Bronchial epithelial cell (primary cell): ENCODE results near the gene CFAP74. TPM values are rescaled to one million over a fixed set of nuclear protein-coding genes. Genes with fewer than 3 reads are reported as not detected.

Experiments
- DNase-seq: peaks from one replicate; pipeline ENCODE4 v3.0.0-alpha.2; 2010; ENCODE audit warnings: low read depth
- FAIRE-seq: peaks from 2 replicates; lab custom pipeline; 2011; peaks lifted over from hg19 to GRCh38; lab: Jason Lieb, UNC
- H3K27me3 ChIP-seq: 2 replicates; pipeline ENCODE4 v1.5.1; 2011; ENCODE audit warnings: low read length; ENCODE audit not compliant: control insufficient read depth, insufficient read depth
- H3K36me3 ChIP-seq: 2 replicates; pipeline ENCODE4 v1.5.1; 2011; ENCODE audit warnings: low read length; ENCODE audit not compliant: control insufficient read depth, insufficient read depth
- H3K4me3 ChIP-seq: 2 replicates; pipeline ENCODE4 v1.5.1; 2011; ENCODE audit warnings: mild to moderate bottlenecking, low read depth, low read length, control low read depth
- CTCF ChIP-seq: IDR thresholded peaks from 2 replicates; pipeline ENCODE4 v1.5.1; 2011; ENCODE audit warnings: mild to moderate bottlenecking, moderate library complexity, low read length, control low read depth, inconsistent platforms; ENCODE audit not compliant: insufficient read depth, severe bottlenecking
- total RNA-seq: library from RNA; depleted of rRNA; stranded (reverse); fragments of >200 nt; gene quantifications from 2 replicates; pipeline ENCODE4 v1.2.1, GENCODE V29; 2014

Gene CFAP74
- total RNA-seq, 1 donor from 2014 or later, result not detected

GRCh38 chr1:1950940-1951339, 52.6 kb downstream of the CFAP74 start:
- no peak for TF ChIP-seq CTCF
- H3K4me3 ChIP-seq, result no peak overlapping the region
- H3K27me3 ChIP-seq, result peaks cover 2% of the 10 kb centered on the region
- no peak for FAIRE-seq
- no peak for DNase-seq
- H3K36me3 ChIP-seq, result no peaks in the 10 kb centered on the region

- no peak for TF ChIP-seq CTCF
- Histone ChIP-seq H3K4me3 (no peak overlapping the region), H3K27me3 (peaks cover 2% of the 10 kb centered on the region), H3K36me3 (no peaks in the 10 kb centered on the region)
- DNase-seq, result no peak
- no peak for FAIRE-seq
Observed at GRCh38 chr1:1948783-1949182, 54.8 kb downstream of the CFAP74 start.

GRCh38 chr1:1947493-1947892, 56.1 kb downstream of the CFAP74 start:
- peak; percentile 14 for DNase-seq
- Histone ChIP-seq H3K4me3 (no peak overlapping the region), H3K36me3 (no peaks in the 10 kb centered on the region), H3K27me3 (peaks cover 2% of the 10 kb centered on the region)
- no peak for FAIRE-seq
- no peak for TF ChIP-seq CTCF

GRCh38 chr1:1946540-1946939, 57.0 kb downstream of the CFAP74 start:
- FAIRE-seq (no peak), DNase-seq (no peak)
- TF ChIP-seq CTCF, result no peak
- H3K36me3 ChIP-seq, result no peaks in the 10 kb centered on the region
- no peak overlapping the region for H3K4me3 ChIP-seq
- peaks cover 2% of the 10 kb centered on the region for H3K27me3 ChIP-seq

GRCh38 chr1:1945782-1946393, 57.7 kb downstream of the CFAP74 start:
- peaks cover 2% of the 10 kb centered on the region for H3K27me3 ChIP-seq

More at GRCh38 chr1:1945782-1946393, 57.7 kb downstream of the CFAP74 start:
- Histone ChIP-seq H3K4me3 (no peak overlapping the region), H3K36me3 (no peaks in the 10 kb centered on the region)
- TF ChIP-seq CTCF, result no peak
- peak; percentile 73 for FAIRE-seq
- DNase-seq, result no peak
